ENCODE data around the gene ARID5A. TPM values are rescaled to one million over a fixed set of nuclear protein-coding genes. Genes with fewer than 3 reads are reported as not detected.

The ARID5A gene
- total and polyA plus RNA-seq, 2 of the 13 experiments (the other 11 are each of a cell fraction or from before 2014, with no cell fraction given) = 6.0 to 9.5 TPM

DNA sequence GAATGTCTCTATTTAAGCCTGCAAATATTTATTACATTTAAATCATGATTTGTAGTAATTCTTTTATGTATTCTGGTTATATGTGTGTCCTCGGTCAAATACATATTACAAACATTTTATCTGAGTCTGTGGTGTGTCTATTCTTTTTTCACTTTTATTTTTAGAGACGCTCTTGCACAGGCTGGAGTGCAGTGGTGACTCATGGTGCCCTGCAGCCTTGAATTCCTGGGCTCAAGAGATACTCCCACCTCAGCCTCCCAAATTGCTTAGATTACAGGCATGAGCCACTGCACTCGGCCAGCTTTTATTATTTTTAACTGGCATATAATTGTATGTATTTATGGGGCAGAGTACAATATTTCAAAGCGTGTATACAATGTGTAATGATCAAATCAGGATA lies 47.5 kb downstream of the ARID5A start:
- no peaks in the 10 kb centered on the region for H3K79me2 ChIP-seq (ENCODE audit: insufficient read depth, low read length)
- no peaks in the 10 kb centered on the region for H3K27me3 ChIP-seq (ENCODE audit: control insufficient read depth in 1 of 2, insufficient read depth in 2 of 2, low read length in 2 of 2)
- BruUV-seq (replicated peaks) = no TSS peak
- ChIA-PET POLR2A (no interaction called here), CTCF (ENCODE audit: low intra/inter-chr PET ratio, low total read pairs) (no interaction called here)
- no peak for ATAC-seq
- H3K4me2 ChIP-seq (ENCODE audit: low read depth, low read length) = no peak overlapping the region
- H3K36me3 ChIP-seq (replicated peaks in 1 of 2; ENCODE audit: control insufficient read depth in 1 of 2, insufficient read depth in 2 of 2, low read length in 2 of 2) = no peaks in the 10 kb centered on the region
- H3K9me3 ChIP-seq (ENCODE audit: low read length) = no peaks in the 10 kb centered on the region
- H3K27ac ChIP-seq (ENCODE audit: extremely low read length, insufficient read depth, low read length) = no peak overlapping the region
- no peak for DNase-seq (ENCODE audit: low spot score)
- no peaks in the 10 kb centered on the region for H4K20me1 ChIP-seq (ENCODE audit: insufficient read depth, low read length)
- in situ Hi-C loops (cut with HindIII; ENCODE audit: extremely low pct_ligation_motif_present, low pct_unique_long_range_greater_than_20kb) (no loop called here), intact Hi-C loops (cut with micrococcal nuclease; ENCODE audit: unreplicated experiment) (no loop called here)
- H3K9ac ChIP-seq (ENCODE audit: insufficient read depth, low read depth, low read length) = no peak overlapping the region
- FAIRE-seq = no peak
- no peaks in the 10 kb centered on the region for H3K4me1 ChIP-seq (ENCODE audit: insufficient read depth, low read length)
- 91% methylated on average over 4 of the region's 4 CpGs for WGBS (ENCODE audit: low lambda C conversion rate)
- H2AFZ ChIP-seq (ENCODE audit: low read length) = no peak overlapping the region
- no peak for TF ChIP-seq TSC22D2 (CRISPR knock-in tag; IDR thresholded peaks at IDR 0.05; ENCODE audit: borderline replicate concordance)
- TF ChIP-seq, protein P1, sequence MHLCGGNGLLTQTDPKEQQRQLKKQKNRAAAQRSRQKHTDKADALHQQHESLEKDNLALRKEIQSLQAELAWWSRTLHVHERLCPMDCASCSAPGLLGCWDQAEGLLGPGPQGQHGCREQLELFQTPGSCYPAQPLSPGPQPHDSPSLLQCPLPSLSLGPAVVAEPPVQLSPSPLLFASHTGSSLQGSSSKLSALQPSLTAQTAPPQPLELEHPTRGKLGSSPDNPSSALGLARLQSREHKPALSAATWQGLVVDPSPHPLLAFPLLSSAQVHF (CRISPR knock-in tag; IDR thresholded peaks at IDR 0.05) = no peak
- no peak for TF ChIP-seq ZFY (CRISPR knock-in tag; IDR thresholded peaks at IDR 0.05)
- no peak for TF ChIP-seq KAT2B (IDR thresholded peaks at IDR 0.05; ENCODE audit: borderline replicate concordance, low read depth, low read length)
- TF ChIP-seq ZFP36L1 (CRISPR knock-in tag; IDR thresholded peaks at IDR 0.05) = no peak
- H3K4me3 ChIP-seq (replicated peaks in 1 of 3; ENCODE audit: insufficient read depth in 1 of 3, low read depth in 2 of 3, low read length in 3 of 3) = no peak overlapping the region

DNA sequence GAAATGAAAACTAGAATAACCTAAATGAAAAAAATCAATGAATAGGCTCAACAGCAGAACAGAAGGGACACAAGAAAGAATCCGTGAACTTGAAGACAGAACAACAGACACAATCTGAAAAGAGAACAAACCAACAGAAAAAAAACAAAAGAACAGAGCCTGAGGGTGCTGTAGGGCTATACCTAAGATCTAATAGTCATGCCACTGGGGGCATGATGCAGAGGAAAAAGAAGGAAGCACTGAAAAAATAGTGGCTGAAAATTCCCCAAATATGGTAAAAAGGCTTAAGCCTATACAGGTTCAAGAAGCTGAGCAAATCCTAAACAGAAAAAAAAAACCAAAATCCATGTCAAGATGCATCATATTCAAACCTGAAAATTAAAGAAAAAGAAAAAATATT lies 51.3 kb downstream of the ARID5A start:
- H3K27ac ChIP-seq (ENCODE audit: extremely low read length, insufficient read depth, low read length) = no peak overlapping the region
- no peaks in the 10 kb centered on the region for H3K4me1 ChIP-seq (ENCODE audit: insufficient read depth, low read length)
- CTCF ChIA-PET (ENCODE audit: low intra/inter-chr PET ratio, low total read pairs) = no interaction called here
- intact Hi-C loops (cut with micrococcal nuclease; ENCODE audit: unreplicated experiment) (no loop called here), in situ Hi-C loops (cut with HindIII; ENCODE audit: extremely low pct_ligation_motif_present, low pct_unique_long_range_greater_than_20kb) (no loop called here)
- no peaks in the 10 kb centered on the region for H3K79me2 ChIP-seq (ENCODE audit: insufficient read depth, low read length)
- H3K9me3 ChIP-seq (ENCODE audit: low read length) = no peaks in the 10 kb centered on the region
- no peak overlapping the region for H2AFZ ChIP-seq (ENCODE audit: low read length)
- peaks cover 3 to 14% of the 10 kb centered on the region in 2 experiments; a peak in 2 of 5 replicates for H3K36me3 ChIP-seq (replicated peaks in 1 of 2; ENCODE audit: control insufficient read depth in 1 of 2, insufficient read depth in 2 of 2, low read length in 2 of 2)
- 0 out of 2 replicates have a peak, but pooled peaks have one; percentile 20 for TF ChIP-seq LCORL (IDR thresholded peaks at IDR 0.05)
- no peak for TF ChIP-seq LCORL (CRISPR knock-in tag; IDR thresholded peaks at IDR 0.05)
- no peak for TF ChIP-seq PHF8 (CRISPR knock-in tag; IDR thresholded peaks at IDR 0.05)
- BruUV-seq (replicated peaks) = no TSS peak
- no peak overlapping the region for H3K4me3 ChIP-seq (replicated peaks in 1 of 3; ENCODE audit: insufficient read depth in 1 of 3, low read depth in 2 of 3, low read length in 3 of 3)
- FAIRE-seq (no peak), ATAC-seq (no peak), DNase-seq (ENCODE audit: low spot score) (no peak)
- H3K27me3 ChIP-seq (ENCODE audit: control insufficient read depth in 1 of 2, insufficient read depth in 2 of 2, low read length in 2 of 2) = no peaks in the 10 kb centered on the region
- H3K9ac ChIP-seq (ENCODE audit: insufficient read depth, low read depth, low read length) = no peak overlapping the region
- 96% methylated on average over 1 of the region's 1 CpG for WGBS (ENCODE audit: low lambda C conversion rate)
- POLR2A ChIA-PET = no interaction called here
- H4K20me1 ChIP-seq (ENCODE audit: insufficient read depth, low read length) = no peaks in the 10 kb centered on the region
- H3K4me2 ChIP-seq (ENCODE audit: low read depth, low read length) = no peak overlapping the region
